ENCODE measurements around the gene WWOX.

The WWOX gene

DNA sequence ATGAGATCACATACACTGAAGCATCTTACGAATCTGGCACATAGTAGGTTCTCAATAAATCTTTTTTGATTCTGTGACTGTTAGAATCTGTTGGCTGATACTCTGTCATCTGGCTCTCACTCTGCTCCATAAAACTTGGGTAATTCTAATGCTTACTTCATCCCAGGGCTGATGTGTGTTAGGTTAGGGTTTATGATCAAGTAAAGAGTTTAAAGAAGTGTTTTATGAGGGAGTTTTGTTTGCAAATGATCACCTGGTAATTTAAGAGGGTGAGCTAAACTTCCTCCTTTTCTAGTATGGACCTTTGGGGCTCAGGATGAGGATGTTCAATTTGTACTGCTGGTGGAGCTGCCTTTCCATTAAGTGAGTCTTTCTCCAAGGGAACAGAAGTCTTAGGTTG, 364.1 kb downstream of the WWOX start:
- Histone ChIP-seq H4K20me1 (ENCODE audit: insufficient read depth, low read length) (no peaks in the 10 kb centered on the region), H3K4me2 (ENCODE audit: insufficient read depth, low read length) (no peak overlapping the region), H3K36me3 (ENCODE audit: insufficient read depth, low read length) (no peaks in the 10 kb centered on the region), H3K79me2 (ENCODE audit: insufficient read depth, low read length) (no peaks in the 10 kb centered on the region), H3K27me3 (ENCODE audit: insufficient read depth, low read length, poor library complexity) (no peaks in the 10 kb centered on the region), H3K9me3 (ENCODE audit: insufficient read depth, low read length, severe bottlenecking) (no peaks in the 10 kb centered on the region), H2AFZ (ENCODE audit: low read depth, low read length) (no peak overlapping the region), H3K4me1 (ENCODE audit: insufficient read depth, low read length) (no peaks in the 10 kb centered on the region), H3K4me3 (ENCODE audit: low read depth in 1 of 2, low read length in 2 of 2) (no peak overlapping the region), H3K9ac (ENCODE audit: low read depth, low read length) (no peak overlapping the region), H3K27ac (ENCODE audit: low read length) (no peak overlapping the region)
- TF ChIP-seq EZH2 (IDR thresholded peaks at IDR 0.05; ENCODE audit: borderline replicate concordance, low read depth, low read length, severe bottlenecking) (no peak), CTCF (IDR thresholded peaks at IDR 0.05; ENCODE audit: borderline replicate concordance, extremely low read depth, low read length, poor library complexity, severe bottlenecking) (no peak)
- DNase-seq = no peak
- ATAC-seq (ENCODE audit: insufficient read depth, low read depth) = no peak

DNA sequence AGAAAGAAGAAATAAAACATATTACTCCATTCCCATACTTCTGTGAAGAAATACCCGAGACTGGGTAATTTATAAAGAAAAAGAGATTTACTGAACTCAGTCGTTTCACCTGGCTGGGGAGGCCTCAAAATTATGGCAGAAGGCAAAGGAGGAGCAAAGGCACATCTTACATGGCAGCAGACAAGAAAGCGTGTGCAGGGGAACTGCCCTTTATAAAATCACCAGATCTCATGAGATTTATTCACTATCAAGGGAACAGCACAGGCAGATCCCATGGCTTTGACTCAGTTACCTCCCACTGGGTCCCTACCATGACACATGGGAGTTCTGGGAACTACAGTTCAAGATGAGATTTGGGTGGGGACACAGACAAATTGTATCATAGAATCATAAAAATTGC, 365.4 kb downstream of the WWOX start:
- TF ChIP-seq EZH2 (IDR thresholded peaks at IDR 0.05; ENCODE audit: borderline replicate concordance, low read depth, low read length, severe bottlenecking) (no peak), CTCF (IDR thresholded peaks at IDR 0.05; ENCODE audit: borderline replicate concordance, extremely low read depth, low read length, poor library complexity, severe bottlenecking) (no peak)
- no peak overlapping the region for H3K4me3 ChIP-seq (ENCODE audit: low read depth in 1 of 2, low read length in 2 of 2)
- no peaks in the 10 kb centered on the region for H3K79me2 ChIP-seq (ENCODE audit: insufficient read depth, low read length)
- no peak overlapping the region for H3K9ac ChIP-seq (ENCODE audit: low read depth, low read length)
- H3K4me2 ChIP-seq (ENCODE audit: insufficient read depth, low read length) = no peak overlapping the region
- DNase-seq (no peak), ATAC-seq (ENCODE audit: insufficient read depth, low read depth) (no peak)
- H3K27ac ChIP-seq (ENCODE audit: low read length) = no peak overlapping the region
- H3K27me3 ChIP-seq (ENCODE audit: insufficient read depth, low read length, poor library complexity) = no peaks in the 10 kb centered on the region
- no peaks in the 10 kb centered on the region for H3K36me3 ChIP-seq (ENCODE audit: insufficient read depth, low read length)
- no peaks in the 10 kb centered on the region for H3K4me1 ChIP-seq (ENCODE audit: insufficient read depth, low read length)
- no peaks in the 10 kb centered on the region for H4K20me1 ChIP-seq (ENCODE audit: insufficient read depth, low read length)
- H3K9me3 ChIP-seq (ENCODE audit: insufficient read depth, low read length, severe bottlenecking) = no peaks in the 10 kb centered on the region
- H2AFZ ChIP-seq (ENCODE audit: low read depth, low read length) = no peak overlapping the region

- Histone ChIP-seq H3K9ac (ENCODE audit: low read depth, low read length) (no peak overlapping the region), H3K27me3 (ENCODE audit: insufficient read depth, low read length, poor library complexity) (no peaks in the 10 kb centered on the region), H3K79me2 (ENCODE audit: insufficient read depth, low read length) (no peaks in the 10 kb centered on the region), H3K36me3 (ENCODE audit: insufficient read depth, low read length) (no peaks in the 10 kb centered on the region), H3K4me1 (ENCODE audit: insufficient read depth, low read length) (no peaks in the 10 kb centered on the region), H4K20me1 (ENCODE audit: insufficient read depth, low read length) (no peaks in the 10 kb centered on the region), H3K4me3 (ENCODE audit: low read depth in 1 of 2, low read length in 2 of 2) (no peak overlapping the region), H3K4me2 (ENCODE audit: insufficient read depth, low read length) (no peak overlapping the region), H2AFZ (ENCODE audit: low read depth, low read length) (no peak overlapping the region), H3K27ac (ENCODE audit: low read length) (no peak overlapping the region), H3K9me3 (ENCODE audit: insufficient read depth, low read length, severe bottlenecking) (no peaks in the 10 kb centered on the region)
- DNase-seq (no peak), ATAC-seq (ENCODE audit: insufficient read depth, low read depth) (no peak)
- TF ChIP-seq EZH2 (IDR thresholded peaks at IDR 0.05; ENCODE audit: borderline replicate concordance, low read depth, low read length, severe bottlenecking) = no peak
- no peak for TF ChIP-seq CTCF (IDR thresholded peaks at IDR 0.05; ENCODE audit: borderline replicate concordance, extremely low read depth, low read length, poor library complexity, severe bottlenecking)
Observed at GRCh38 chr16:78465730-78466129, 366.3 kb downstream of the WWOX start.

DNA sequence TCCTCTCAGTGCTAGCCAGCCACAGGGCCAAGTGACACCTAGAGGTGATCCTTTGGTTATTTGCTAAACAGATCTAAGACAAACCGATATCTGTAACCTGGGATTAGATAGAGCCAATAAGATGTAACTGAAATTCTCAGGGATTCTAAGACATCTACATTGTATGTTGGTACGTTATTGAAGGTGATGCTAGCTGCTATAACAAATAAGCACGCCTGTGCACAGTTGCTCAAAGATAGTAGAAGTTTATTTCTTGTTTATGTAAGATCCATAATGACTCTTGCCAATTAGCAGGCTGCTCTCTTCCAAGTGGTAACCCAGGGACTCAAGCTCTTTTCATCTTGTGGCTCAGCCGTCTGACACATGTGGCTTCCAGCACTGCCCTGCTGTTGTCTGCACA, 370.3 kb downstream of the WWOX start:
- Histone ChIP-seq H3K9ac (ENCODE audit: low read depth, low read length) (no peak overlapping the region), H3K79me2 (ENCODE audit: insufficient read depth, low read length) (no peaks in the 10 kb centered on the region), H3K4me1 (ENCODE audit: insufficient read depth, low read length) (no peaks in the 10 kb centered on the region), H4K20me1 (ENCODE audit: insufficient read depth, low read length) (no peaks in the 10 kb centered on the region), H3K4me3 (ENCODE audit: low read depth in 1 of 2, low read length in 2 of 2) (no peak overlapping the region), H3K4me2 (ENCODE audit: insufficient read depth, low read length) (no peak overlapping the region), H2AFZ (ENCODE audit: low read depth, low read length) (no peak overlapping the region), H3K9me3 (ENCODE audit: insufficient read depth, low read length, severe bottlenecking) (no peaks in the 10 kb centered on the region), H3K27ac (ENCODE audit: low read length) (no peak overlapping the region), H3K27me3 (ENCODE audit: insufficient read depth, low read length, poor library complexity) (no peaks in the 10 kb centered on the region), H3K36me3 (ENCODE audit: insufficient read depth, low read length) (no peaks in the 10 kb centered on the region)
- TF ChIP-seq CTCF (IDR thresholded peaks at IDR 0.05; ENCODE audit: borderline replicate concordance, extremely low read depth, low read length, poor library complexity, severe bottlenecking) (no peak), EZH2 (IDR thresholded peaks at IDR 0.05; ENCODE audit: borderline replicate concordance, low read depth, low read length, severe bottlenecking) (no peak)
- ATAC-seq (ENCODE audit: insufficient read depth, low read depth) (no peak), DNase-seq (no peak)
